GM21529 (cell line): Measurements from ENCODE around the gene LMAN1L.
A peak's percentile ranks its signal among the peaks of the same experiment; 100 is the strongest.

Experiments
- ATAC-seq: cut with Tn5 transposase; IDR thresholded peaks from one replicate; pipeline ENCODE4 v1.9.1; 2021; ENCODE audit not compliant: unreplicated experiment

The LMAN1L gene

GRCh38 chr15:74833376-74834107 lies 20.9 kb downstream of the LMAN1L start:
- ATAC-seq: no peak

GRCh38 chr15:74835312-74835823 lies 22.7 kb downstream of the LMAN1L start:
- ATAC-seq: no peak

GRCh38 chr15:74836846-74837245 lies 24.2 kb downstream of the LMAN1L start:
- no peak for ATAC-seq

GRCh38 chr15:74837482-74838136 lies 25.0 kb downstream of the LMAN1L start:
- ATAC-seq: no peak

GRCh38 chr15:74838137-74838516 lies 25.5 kb downstream of the LMAN1L start:
- no peak for ATAC-seq

GRCh38 chr15:74838746-74839525 lies 26.3 kb downstream of the LMAN1L start:
- no peak for ATAC-seq

GRCh38 chr15:74839526-74840395 lies 27.1 kb downstream of the LMAN1L start:
- no peak for ATAC-seq

GRCh38 chr15:74840851-74841775 lies 28.5 kb downstream of the LMAN1L start:
- ATAC-seq: no peak

GRCh38 chr15:74841891-74842373 lies 29.3 kb downstream of the LMAN1L start:
- ATAC-seq: no peak

GRCh38 chr15:74842581-74843444 lies 30.2 kb downstream of the LMAN1L start, which contains the start of gene ULK3:
ULK3 (minus strand) TSS chr15:74843156; CDS start chr15:74843105, 51 bp downstream.
- ATAC-seq: peak; percentile 81

- ATAC-seq: no peak
Measured at GRCh38 chr15:74843445-74843828, 30.8 kb downstream of the LMAN1L start.

GRCh38 chr15:74843891-74844299 lies 31.3 kb downstream of the LMAN1L start:
- ATAC-seq: no peak

GRCh38 chr15:74844319-74845207 lies 31.9 kb downstream of the LMAN1L start:
- ATAC-seq: no peak

GRCh38 chr15:74845208-74845568 lies 32.6 kb downstream of the LMAN1L start:
- no peak for ATAC-seq

- no peak for ATAC-seq
Measured at GRCh38 chr15:74845581-74845980, 32.9 kb downstream of the LMAN1L start.

- no peak for ATAC-seq
Measured at GRCh38 chr15:74847432-74847831, 34.8 kb downstream of the LMAN1L start.

GRCh38 chr15:74850393-74850792 lies 37.8 kb downstream of the LMAN1L start:
- no peak for ATAC-seq

- ATAC-seq: no peak
Measured at GRCh38 chr15:74851960-74852359, 39.3 kb downstream of the LMAN1L start.
